Right cardiac atrium (tissue), 5 donors: ENCODE results near the gene TCOF1. TPM values are rescaled to one million over a fixed set of nuclear protein-coding genes. Genes with fewer than 3 reads are reported as not detected.
"Not testable (repeated sequence)": the region's sequence is repeated elsewhere in the genome, so short reads cannot be mapped to it uniquely, and the experiment has no call there.

Experiments used
- ATAC-seq, 2 donors: fragments of 200-7000 bp; cut with Tn5 transposase; one replicate each; pipeline versions ENCODE4 v1.8.0 to v1.9.1; 2020; ENCODE audit warnings: moderate library complexity in 2 of 2, mild to moderate bottlenecking in 1 of 2
- DNase-seq, 3 donors: peaks; one replicate each; pipeline ENCODE4 v3.0.0-alpha.2; 2020
- H3K27ac ChIP-seq: one replicate; pipeline ENCODE4 v1.5.1; 2013; ENCODE audit warnings: mild to moderate bottlenecking, low read length, control low read depth, moderate library complexity
- H3K27me3 ChIP-seq: one replicate; pipeline ENCODE4 v1.6.1; 2013; ENCODE audit not compliant: control insufficient read depth, insufficient read depth
- H3K4me1 ChIP-seq: one replicate; pipeline ENCODE4 v1.6.1; 2013; ENCODE audit warnings: low read length; ENCODE audit not compliant: control insufficient read depth, insufficient read depth
- H3K4me3 ChIP-seq: one replicate; pipeline ENCODE4 v1.5.1; 2013; ENCODE audit warnings: low read length, control low read depth
- H3K9me3 ChIP-seq: one replicate; pipeline ENCODE4 v1.6.1; 2013; ENCODE audit warnings: low read length; ENCODE audit not compliant: control insufficient read depth
- WGBS: extraction: QIAGEN DNeasy Blood & Tissue Kit; methylation state at CpG from one replicate; pipeline ENCODE4 v1.1.7; 2013; 5-methylcytosine and 5-hydroxymethylcytosine counted together
- intact Hi-C, 4 donors: fragments of 100-400 bp; cut with DNase I; formaldehyde crosslinking; loops; one replicate each; pipeline versions ENCODE4 v1.11.0 to v1.14.0; 2022 to 2023
- polyA plus RNA-seq: library from polyadenylated mRNA; stranded (reverse); fragments of 200-250 nt; gene quantifications from one replicate; pipeline ENCODE4 v1.2.3, GENCODE V29; 2013
- total RNA-seq, 4 donors: library from RNA; stranded (reverse); fragmentation: NEBNext Ultra II Directional; extraction: Animal tissue kit (Norgen Biotek cat#: 25700); gene quantifications; one replicate each; pipeline ENCODE4 v1.2.1, GENCODE V29; 2021
- donor health status: healthy with polysubstance abuse.
- donor health status: DM: no; HTN: yes; CAD: no.
- donor health status: DM: no; HTN: no; CAD: no.
- donor health status: DM: no; HTN: yes; CAD: no; lungs with severe emphysema.
- donor health status: DM: yes; HTN: yes; CAD: no.

Gene TCOF1
- total and polyA plus RNA-seq, 5 donors = 11.9 to 22.7 (median 16.6) TPM

GRCh38 chr5:150407096-150407720 is 49.7 kb downstream of the TCOF1 start:
- DNase-seq (no peak), ATAC-seq (no peak)
- WGBS = 71% methylated on average over 13 of the region's 13 CpGs
- H3K4me1 ChIP-seq = peaks cover 2% of the 10 kb centered on the region
- no peaks in the 10 kb centered on the region for H3K27me3 ChIP-seq
- H3K9me3 ChIP-seq = no peaks in the 10 kb centered on the region
- intact Hi-C loops = no loop called here
- H3K27ac ChIP-seq = no peak overlapping the region
- H3K4me3 ChIP-seq = no peak overlapping the region

DNA sequence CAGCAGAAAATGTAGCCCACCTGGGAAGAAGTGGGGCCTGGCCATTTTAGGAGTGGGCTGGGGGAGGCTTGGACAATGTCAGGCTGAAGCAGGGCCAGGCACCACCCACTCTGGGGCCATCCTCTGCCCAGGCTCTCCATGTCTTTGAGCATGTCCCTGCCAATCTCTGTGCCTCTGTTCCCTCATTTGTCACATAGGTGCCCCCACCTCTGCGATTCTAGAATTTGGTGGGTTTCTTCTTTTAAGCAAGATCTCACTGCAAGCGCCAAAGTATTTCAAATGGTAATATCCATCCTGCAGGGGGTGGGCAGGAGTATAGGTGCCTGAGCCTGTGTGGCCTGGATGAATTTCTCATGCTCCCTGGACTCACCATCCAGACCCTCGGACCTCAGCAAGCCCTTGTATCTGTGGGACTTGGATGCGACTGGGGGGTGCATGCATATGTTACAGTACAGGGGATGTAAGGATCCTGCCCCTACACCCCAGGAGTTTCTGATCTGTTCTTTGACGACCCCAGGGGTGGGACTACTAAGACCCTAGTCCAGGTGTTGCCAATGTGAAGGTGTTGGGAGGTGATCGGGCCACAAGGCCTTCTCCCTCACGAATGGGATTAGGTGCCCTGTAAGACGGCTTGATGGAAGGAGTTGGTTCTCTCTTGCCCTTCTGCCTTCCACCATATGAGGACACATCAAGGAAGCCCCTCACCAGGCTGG is 50.9 kb downstream of the TCOF1 start:
- no peak for DNase-seq
- no peak for ATAC-seq
- H3K4me1 ChIP-seq = peaks cover 2% of the 10 kb centered on the region
- no peaks in the 10 kb centered on the region for H3K27me3 ChIP-seq
- H3K27ac ChIP-seq = no peak overlapping the region
- intact Hi-C loops = no loop called here
- no peaks in the 10 kb centered on the region for H3K9me3 ChIP-seq
- 88% methylated on average over 8 of the region's 8 CpGs for WGBS
- H3K4me3 ChIP-seq = no peak overlapping the region

DNA sequence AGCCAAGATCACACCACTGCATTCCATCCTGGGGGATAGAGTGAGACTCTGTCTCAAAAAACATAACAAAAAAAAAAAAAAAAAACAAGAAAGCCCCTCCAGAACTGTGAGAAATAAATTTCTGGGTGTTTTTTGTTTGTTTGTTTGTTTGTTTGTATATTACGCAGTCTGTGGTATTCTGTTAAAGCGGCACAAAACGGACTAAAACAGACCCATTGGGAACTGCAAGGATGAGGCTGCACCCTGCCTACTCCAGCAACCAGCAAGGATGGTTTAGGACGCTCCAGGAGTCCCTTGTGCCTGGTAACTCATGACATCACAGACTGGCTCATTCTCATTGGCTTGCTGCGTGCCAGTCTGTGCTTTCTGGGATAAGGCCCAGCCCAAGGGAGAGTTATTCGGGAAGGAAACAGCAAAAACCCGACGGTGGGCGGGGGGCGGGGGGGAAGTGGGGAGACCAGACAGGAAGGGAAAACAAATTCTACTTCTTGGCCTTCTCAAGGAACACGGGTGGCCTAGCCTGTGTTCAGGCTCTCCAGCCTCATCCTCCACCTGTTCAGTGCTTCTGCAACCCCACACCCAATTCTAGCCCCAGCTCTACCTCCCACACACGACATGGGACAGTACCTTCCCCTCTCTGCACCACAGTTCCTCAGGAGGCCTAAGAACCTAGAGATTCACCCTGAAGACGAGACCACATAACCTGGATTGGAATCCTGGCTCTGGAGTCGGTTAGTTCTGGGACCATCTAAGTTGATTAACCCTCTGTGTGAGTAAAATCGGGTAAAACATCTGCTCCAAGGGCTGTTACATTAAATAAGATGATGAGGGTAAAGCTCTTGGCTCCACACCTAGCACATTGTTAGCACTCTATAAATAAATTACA is 52.4 kb downstream of the TCOF1 start:
- no peaks in the 10 kb centered on the region for H3K9me3 ChIP-seq
- H3K27ac ChIP-seq = peak overlapping the region; percentile 95
- peak; percentile 89 to 91 for ATAC-seq
- peaks cover 2% of the 10 kb centered on the region for H3K4me1 ChIP-seq
- H3K4me3 ChIP-seq = peak overlapping the region; percentile 39
- no peaks in the 10 kb centered on the region for H3K27me3 ChIP-seq
- intact Hi-C loops = no loop called here
- DNase-seq = peak; percentile 71 to 85 (median 83)
- 9% methylated on average over 15 of the region's 15 CpGs for WGBS

DNA sequence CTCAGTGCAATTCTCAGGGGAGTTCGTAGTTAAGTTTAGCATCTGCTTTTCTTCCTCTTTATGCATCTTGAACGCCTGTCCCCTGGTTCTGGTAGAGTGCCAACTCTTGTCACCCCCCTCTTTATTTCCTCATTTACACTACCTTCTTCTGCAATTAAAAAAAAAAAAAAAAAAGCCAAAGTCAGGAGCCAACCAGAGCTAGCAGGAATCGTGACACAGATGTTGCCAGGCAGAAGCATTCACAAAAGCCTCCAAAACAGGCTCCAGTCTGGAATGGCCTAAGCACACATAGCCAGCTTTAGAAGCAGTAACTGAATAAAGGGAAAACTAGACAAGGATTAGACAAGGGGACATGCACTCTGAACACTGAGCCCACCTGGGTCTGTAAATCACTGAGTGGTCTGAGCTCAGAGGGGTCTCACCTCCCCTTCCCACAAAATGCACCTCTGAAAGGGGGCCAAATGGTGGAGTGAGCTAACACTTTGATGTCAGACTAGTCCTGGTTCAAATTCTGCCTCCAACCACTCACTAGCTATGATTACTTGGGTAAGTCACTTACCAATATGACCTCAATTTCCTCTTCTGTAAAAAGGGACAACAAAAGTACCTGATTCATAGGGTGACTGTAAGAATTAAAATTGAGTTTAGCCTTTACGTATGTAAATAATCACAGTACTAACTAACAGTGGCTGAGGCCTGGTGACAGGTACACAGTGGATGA is 53.2 kb downstream of the TCOF1 start:
- Histone ChIP-seq H3K4me3 (peak overlapping the region; percentile 64), H3K27me3 (no peaks in the 10 kb centered on the region), H3K27ac (peak overlapping the region; percentile 95), H3K4me1 (peaks cover 2% of the 10 kb centered on the region), H3K9me3 (no peaks in the 10 kb centered on the region)
- intact Hi-C loops = no loop called here
- DNase-seq = peak; percentile 71 to 80 (median 78)
- WGBS = 20% methylated on average over 4 of the region's 4 CpGs
- ATAC-seq = peak; percentile 81 to 83

DNA sequence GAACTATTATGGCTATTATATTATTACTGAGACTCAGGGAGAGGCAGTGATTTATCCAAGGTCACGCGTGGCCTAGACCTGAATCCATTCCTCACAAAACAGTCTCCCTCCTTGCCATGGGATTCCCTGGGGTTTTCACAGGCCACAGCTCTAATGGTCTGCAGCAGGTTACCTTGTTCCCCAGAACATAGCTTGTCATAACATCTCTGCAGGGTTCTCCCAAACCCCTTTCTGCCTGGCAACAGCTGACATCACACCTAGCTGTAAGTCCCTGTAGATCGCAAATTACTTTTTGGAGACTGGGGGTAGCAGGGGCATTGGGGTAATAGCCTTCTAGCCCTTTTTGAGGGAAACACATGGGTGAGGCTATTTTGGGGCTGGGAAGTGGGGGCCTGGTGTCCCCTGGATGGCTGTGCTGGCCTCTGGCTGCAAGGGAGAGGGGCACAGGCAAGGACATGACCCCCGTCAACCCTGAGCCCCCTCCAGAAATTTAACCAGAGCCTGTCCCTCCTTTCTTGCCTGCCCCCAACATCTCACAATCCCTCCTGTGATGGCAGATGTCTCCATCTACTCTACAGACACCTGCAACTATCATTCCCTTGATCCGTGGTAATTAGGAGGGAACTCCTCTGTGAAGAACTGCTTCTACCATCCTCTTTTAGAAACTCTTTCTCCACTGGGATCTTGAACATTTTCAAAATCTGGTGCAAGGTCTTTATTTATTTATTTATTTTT is 53.9 kb downstream of the TCOF1 start:
- ATAC-seq = peak in 1 of 2 donors; percentile 30
- Histone ChIP-seq H3K9me3 (no peaks in the 10 kb centered on the region), H3K4me1 (peaks cover 2% of the 10 kb centered on the region), H3K4me3 (peak overlapping the region; percentile 64), H3K27me3 (no peaks in the 10 kb centered on the region), H3K27ac (peak overlapping the region; percentile 68)
- intact Hi-C loops = no loop called here
- DNase-seq = peak in 2 of 3 donors; percentile 64 to 78
- 70% methylated on average over 5 of the region's 5 CpGs for WGBS

DNA sequence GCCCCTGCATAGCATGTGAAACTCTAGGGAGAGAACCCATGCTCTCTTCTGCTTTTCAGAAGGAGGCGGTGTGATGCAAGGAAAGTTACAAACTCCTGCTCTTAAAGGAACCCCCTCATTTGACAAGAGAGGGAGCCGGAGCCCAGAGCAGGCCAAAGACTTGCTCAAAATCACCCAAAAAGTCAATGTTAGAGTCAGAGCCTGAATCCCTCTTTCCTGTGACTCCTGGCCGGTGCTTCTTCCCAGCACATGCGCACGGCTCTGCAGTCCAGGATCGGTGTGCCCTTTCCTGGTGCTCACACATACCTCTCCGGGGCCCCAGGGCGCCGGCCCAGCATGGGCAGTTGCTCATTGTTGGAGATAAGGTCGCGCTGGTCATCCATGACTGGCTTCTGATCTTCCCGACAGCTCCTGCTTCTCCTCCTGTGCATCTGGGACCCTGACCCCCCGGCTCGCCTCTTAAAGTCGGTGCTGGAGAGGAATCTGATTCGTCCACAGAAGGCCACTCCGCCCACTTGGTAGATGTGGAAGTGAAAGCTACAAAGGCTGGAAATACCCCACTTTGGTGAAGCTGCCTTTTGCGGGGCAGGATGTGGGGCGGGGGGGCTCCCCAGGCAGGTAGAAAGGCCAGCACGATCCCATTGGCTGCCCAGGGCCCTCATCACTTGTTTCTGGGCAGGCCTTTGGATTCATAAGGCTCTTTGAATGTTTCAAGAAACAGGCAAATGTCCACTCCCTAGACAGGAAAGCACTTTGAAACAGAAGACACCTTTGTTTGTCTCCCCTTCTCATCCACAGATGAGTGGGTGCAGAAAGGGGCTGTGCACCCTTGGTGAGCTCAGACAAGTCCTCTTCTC is 55.0 kb downstream of the TCOF1 start, which contains the start of gene CD74:
CD74 (minus strand) TSS at position 592 of the 857 bp plus-strand sequence; CDS start at position 431, 161 bp downstream.
- ATAC-seq (peak; percentile 76 to 78), DNase-seq (peak; percentile 71 to 94 (median 91))
- Histone ChIP-seq H3K4me1 (peaks cover 2% of the 10 kb centered on the region), H3K27ac (peak within 1 kb of the TSS; percentile 86), H3K27me3 (no peaks in the 10 kb centered on the region), H3K4me3 (peak within 1 kb of the TSS; percentile 64), H3K9me3 (no peaks in the 10 kb centered on the region)
- intact Hi-C loops = no loop called here
- WGBS = 18% methylated on average over 20 of the region's 20 CpGs

- Histone ChIP-seq H3K4me1 (peaks cover 2% of the 10 kb centered on the region), H3K4me3 (no peak overlapping the region), H3K27ac (peak overlapping the region; percentile 30), H3K9me3 (no peaks in the 10 kb centered on the region), H3K27me3 (no peaks in the 10 kb centered on the region)
- intact Hi-C loops = no loop called here
- 64% methylated on average over 12 of the region's 12 CpGs for WGBS
- no peak for ATAC-seq
- DNase-seq = no peak
Observed at GRCh38 chr5:150413176-150413901, 55.8 kb downstream of the TCOF1 start.

- H3K27me3 ChIP-seq, intact Hi-C loops, H3K9me3 ChIP-seq, H3K4me1 ChIP-seq, ATAC-seq, H3K4me3 ChIP-seq, DNase-seq: not testable (repeated sequence)
- WGBS = 90% methylated on average over 16 of the region's 16 CpGs
- H3K27ac ChIP-seq = peak overlapping the region; percentile 30
Observed at GRCh38 chr5:150413902-150414790, 56.6 kb downstream of the TCOF1 start.
